Astrocyte of the cerebellum (primary cell): Measurements from ENCODE around the gene DIAPH2.

Source experiments
- DNase-seq: peaks from one replicate; pipeline ENCODE4 v3.0.0-alpha.2; 2011; ENCODE audit warnings: low read depth
- H3K4me3 ChIP-seq: 2 replicates; pipeline ENCODE4 v1.5.1; 2011; ENCODE audit warnings: mild to moderate bottlenecking, low read depth, low read length, moderate library complexity
- in situ Hi-C: cut with HindIII; loops from 2 replicates; pipeline ENCODE4 v1.10.0; 2017; ENCODE audit warnings: low sequenced_read_pairs
- TF ChIP-seq, protein P1 (sequence below): IDR thresholded peaks from 2 replicates; pipeline ENCODE4 v1.5.1; 2012; ENCODE audit warnings: low read length, low read depth, moderate library complexity, mild to moderate bottlenecking; ENCODE audit errors: missing control alignments

DIAPH2 gene

DNA sequence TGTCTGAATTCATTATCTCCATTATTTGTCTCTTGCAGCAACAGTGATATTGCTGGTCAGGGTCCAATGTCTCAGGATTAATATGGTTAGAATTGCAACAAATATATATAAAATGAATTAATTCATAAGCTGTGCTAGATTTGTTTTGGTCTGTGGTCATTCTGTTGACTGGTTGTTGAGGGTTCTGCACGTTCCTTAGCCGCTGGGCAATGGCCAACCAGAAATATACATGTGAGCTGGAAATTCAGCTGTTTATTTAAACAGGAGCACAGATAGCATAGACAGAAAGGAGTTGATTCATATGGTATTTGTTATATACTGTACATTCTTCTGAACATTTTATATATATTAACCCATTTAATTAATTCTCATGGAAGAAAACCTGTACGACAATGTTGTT lies 299.9 kb downstream of the DIAPH2 start:
- TF ChIP-seq, protein P1, sequence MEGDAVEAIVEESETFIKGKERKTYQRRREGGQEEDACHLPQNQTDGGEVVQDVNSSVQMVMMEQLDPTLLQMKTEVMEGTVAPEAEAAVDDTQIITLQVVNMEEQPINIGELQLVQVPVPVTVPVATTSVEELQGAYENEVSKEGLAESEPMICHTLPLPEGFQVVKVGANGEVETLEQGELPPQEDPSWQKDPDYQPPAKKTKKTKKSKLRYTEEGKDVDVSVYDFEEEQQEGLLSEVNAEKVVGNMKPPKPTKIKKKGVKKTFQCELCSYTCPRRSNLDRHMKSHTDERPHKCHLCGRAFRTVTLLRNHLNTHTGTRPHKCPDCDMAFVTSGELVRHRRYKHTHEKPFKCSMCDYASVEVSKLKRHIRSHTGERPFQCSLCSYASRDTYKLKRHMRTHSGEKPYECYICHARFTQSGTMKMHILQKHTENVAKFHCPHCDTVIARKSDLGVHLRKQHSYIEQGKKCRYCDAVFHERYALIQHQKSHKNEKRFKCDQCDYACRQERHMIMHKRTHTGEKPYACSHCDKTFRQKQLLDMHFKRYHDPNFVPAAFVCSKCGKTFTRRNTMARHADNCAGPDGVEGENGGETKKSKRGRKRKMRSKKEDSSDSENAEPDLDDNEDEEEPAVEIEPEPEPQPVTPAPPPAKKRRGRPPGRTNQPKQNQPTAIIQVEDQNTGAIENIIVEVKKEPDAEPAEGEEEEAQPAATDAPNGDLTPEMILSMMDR: no peak
- in situ Hi-C loops: no loop called here
- DNase-seq: no peak
- H3K4me3 ChIP-seq: no peak overlapping the region

DNA sequence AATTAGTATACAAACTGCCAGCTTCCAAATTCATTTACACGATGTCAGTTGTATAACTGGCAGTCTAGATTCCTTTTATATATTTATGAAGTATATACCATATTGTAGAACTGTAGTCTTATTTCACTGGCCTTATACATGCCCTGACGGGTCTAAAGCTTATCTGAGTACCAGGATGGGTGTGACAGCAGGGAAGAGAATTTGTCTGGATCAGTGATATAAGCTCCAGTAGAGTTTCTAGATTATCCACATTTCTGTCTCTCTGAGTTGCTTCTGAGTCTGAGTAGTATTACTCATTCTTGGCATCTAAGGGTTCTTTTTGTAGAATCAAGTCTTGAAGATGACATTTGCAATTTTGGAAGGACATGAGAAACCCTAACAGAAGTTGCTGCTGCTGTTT lies 300.4 kb downstream of the DIAPH2 start:
- H3K4me3 ChIP-seq: no peak overlapping the region
- in situ Hi-C loops: no loop called here
- DNase-seq: no peak
- TF ChIP-seq, protein P1: no peak

DNA sequence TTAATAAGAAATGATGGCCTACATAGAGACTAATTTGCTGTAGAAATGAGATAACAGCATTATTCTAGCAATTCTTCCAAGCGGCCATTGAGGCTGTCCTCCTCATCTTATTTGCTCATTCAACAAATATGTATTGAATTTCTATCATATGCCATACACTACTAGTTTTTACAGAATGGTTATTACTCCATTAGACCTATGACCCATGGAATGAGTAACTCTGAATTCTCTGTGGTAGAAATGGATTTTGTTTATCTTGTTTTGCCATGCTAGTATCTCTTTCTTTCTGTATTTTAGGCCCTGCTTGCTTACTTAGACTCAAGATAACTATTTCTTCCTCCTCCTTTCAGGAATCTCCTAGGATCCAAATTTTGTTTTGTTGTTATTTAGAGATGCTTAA lies 302.6 kb downstream of the DIAPH2 start:
- TF ChIP-seq, protein P1: no peak
- H3K4me3 ChIP-seq: no peak overlapping the region
- no peak for DNase-seq
- in situ Hi-C loops: no loop called here

DNA sequence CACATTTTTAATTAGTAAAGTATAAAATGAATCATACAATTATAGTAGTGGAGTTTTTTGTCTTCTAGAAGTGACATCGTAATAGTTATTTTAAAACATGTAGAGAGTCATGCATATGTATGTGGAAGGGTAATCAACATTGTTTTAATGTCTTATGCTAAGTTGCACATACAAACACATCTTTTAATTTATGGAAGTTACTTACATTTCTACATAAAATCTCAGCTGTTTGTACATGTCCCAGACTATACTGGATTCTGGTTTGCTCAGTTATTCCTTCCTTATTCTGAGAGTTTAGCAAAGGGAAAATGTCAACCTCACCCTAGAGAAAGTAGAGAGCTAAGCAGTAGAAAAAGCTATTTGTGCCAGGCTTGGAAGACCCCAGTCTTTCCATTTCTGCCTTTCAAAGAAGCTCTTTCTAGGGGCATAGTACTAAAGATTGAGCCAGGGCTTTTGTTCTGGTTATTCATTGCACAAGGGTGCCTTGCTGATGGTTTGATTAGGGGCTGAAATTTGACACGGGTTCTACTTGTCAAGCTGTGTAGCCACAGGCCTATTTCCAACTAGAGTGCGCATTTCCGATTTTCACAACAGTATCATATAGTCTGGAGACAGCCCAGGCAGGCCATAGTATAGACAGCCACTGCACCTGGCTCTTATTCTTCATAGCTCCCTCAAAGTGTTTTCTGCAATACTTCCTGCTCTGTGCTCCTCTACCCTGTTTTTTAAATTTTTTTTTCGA lies 305.4 kb downstream of the DIAPH2 start:
- in situ Hi-C loops: no loop called here

DNA sequence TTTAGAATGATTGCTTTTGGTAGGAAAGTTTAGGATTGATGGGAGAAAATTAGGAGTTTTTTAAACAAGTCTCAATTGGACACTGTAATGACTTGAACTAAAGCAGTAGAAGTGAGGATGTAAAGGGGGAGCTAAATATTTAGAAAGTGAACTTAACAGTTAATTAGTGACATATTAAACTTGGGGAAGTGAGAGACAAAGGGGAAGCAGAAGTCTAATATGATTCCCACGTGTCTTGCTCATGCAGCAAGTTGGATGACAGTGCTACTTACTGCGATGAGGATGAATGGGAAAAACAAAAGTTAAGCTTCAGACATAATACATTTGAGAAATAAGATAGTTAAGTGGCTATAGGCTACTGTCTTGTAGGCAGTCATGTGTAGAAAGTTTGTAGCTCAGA lies 309.5 kb downstream of the DIAPH2 start:
- in situ Hi-C loops: no loop called here

More for the DNA sequence above, 305.4 kb downstream of the DIAPH2 start:
- no peak for DNase-seq
- H3K4me3 ChIP-seq: no peak overlapping the region
- TF ChIP-seq, protein P1: no peak

DNA sequence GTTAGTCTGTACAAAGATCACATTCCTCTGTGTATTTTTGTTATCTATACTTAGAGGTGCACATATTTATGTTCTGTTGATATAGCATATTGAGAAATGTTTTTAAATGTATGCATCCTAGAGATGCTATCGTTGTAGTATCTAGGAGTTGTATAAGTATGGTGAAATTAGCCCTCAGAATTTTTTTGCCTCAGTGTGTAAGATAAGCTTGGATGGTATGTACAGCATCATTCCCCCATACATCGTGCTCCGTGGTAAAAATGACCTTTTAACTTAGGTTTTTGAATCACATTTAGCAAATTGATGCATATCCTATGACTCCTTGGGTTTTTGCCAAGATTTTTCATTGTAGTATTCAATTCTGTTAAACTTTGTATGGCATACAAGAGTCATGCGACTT lies 312.6 kb downstream of the DIAPH2 start:
- TF ChIP-seq, protein P1: no peak
- DNase-seq: no peak
- in situ Hi-C loops: no loop called here
- H3K4me3 ChIP-seq: no peak overlapping the region

More for the DNA sequence above, 309.5 kb downstream of the DIAPH2 start:
- TF ChIP-seq, protein P1: no peak
- DNase-seq: no peak
- no peak overlapping the region for H3K4me3 ChIP-seq
